ENCODE measurements around the gene MRPL2.
A peak's percentile ranks its signal among the peaks of the same experiment; 100 is the strongest.

MRPL2 gene

GRCh38 chr6:43077981-43078511, 18.8 kb upstream of the MRPL2 start (continued):
- TF ChIP-seq ZNF623 (tag by site-specific recombination; IDR thresholded peaks at IDR 0.05) (no peak), ZNF513 (tag by site-specific recombination; IDR thresholded peaks at IDR 0.05) (no peak), ZNF341 (tag by site-specific recombination; IDR thresholded peaks at IDR 0.05; ENCODE audit: low read depth) (no peak), HOXA7 (CRISPR knock-in tag; IDR thresholded peaks at IDR 0.05; ENCODE audit: borderline replicate concordance) (no peak), ZNF239 (tag by site-specific recombination; IDR thresholded peaks at IDR 0.05) (no peak), ZNF335 (tag by site-specific recombination; conservative IDR thresholded peaks at IDR 0.05) (peak; percentile 87), ZNF184 (tag by site-specific recombination; IDR thresholded peaks at IDR 0.05) (no peak), ZBTB1 (tag by site-specific recombination; IDR thresholded peaks at IDR 0.05) (no peak)

DNA sequence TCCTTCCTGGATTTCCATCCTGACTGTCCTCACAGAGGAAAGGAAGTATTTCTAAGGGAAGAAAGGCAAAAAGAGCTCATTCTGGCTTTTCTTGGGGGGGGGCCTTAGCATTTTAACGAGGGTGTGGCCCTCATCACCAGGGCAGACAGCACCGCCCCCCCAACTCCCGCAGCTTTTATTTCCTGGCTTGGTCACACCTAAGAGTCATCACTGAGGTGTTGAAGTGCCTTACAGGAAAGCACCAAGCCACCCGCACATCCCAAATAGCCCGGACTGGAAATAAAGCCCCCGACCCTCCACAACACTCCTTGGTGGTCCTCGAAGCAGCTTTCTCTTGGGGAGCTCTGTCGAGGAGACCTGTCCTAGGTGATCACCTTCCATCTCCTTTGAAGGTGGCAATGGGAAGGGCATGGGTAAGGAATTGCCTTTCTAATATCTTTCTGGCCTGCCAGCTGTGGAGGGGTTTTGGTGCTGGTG, 18.1 kb upstream of the MRPL2 start:
- Histone ChIP-seq H3K36me3 (ENCODE audit: control insufficient read depth in 2 of 2, insufficient read depth in 1 of 2, low read length in 2 of 2) (peaks cover 0 to 20% of the 10 kb centered on the region in 2 experiments; a peak in 2 of 3 replicates), H3K27ac (ENCODE audit: extremely low read depth, low read depth, low read length) (no peak overlapping the region; the same call in 1 of the 2 replicates), H3K4me1 (ENCODE audit: control insufficient read depth, insufficient read depth, low read length) (peaks cover 14% of the 10 kb centered on the region), H3K9me3 (ENCODE audit: control insufficient read depth, insufficient read depth, low read depth, low read length) (no peaks in the 10 kb centered on the region), H3K4me3 (ENCODE audit: low read depth, low read length) (peak overlapping the region; percentile 88)
- no peak for TF ChIP-seq ZNF621 (tag by site-specific recombination; IDR thresholded peaks at IDR 0.05)
- no peak for TF ChIP-seq HOXA7 (CRISPR knock-in tag; IDR thresholded peaks at IDR 0.05; ENCODE audit: borderline replicate concordance)
- peak; percentile 52; the same call in 1 of the 2 replicates for TF ChIP-seq KLF9 (tag by site-specific recombination; IDR thresholded peaks at IDR 0.05; ENCODE audit: low read depth)
- no peak for TF ChIP-seq ZNF302 (tag by site-specific recombination; IDR thresholded peaks at IDR 0.05; ENCODE audit: low read depth)
- 0 out of 2 replicates have a peak, but pooled peaks have one; percentile 2 for TF ChIP-seq EGR2 (tag by site-specific recombination; IDR thresholded peaks at IDR 0.05; ENCODE audit: low read depth)
- TF ChIP-seq KLF1 (tag by site-specific recombination; IDR thresholded peaks at IDR 0.05) = peak; percentile 70
- TF ChIP-seq ZNF335 (tag by site-specific recombination; conservative IDR thresholded peaks at IDR 0.05) = peak; percentile 47; the same call in 1 of the 2 replicates
- TF ChIP-seq, protein P1, sequence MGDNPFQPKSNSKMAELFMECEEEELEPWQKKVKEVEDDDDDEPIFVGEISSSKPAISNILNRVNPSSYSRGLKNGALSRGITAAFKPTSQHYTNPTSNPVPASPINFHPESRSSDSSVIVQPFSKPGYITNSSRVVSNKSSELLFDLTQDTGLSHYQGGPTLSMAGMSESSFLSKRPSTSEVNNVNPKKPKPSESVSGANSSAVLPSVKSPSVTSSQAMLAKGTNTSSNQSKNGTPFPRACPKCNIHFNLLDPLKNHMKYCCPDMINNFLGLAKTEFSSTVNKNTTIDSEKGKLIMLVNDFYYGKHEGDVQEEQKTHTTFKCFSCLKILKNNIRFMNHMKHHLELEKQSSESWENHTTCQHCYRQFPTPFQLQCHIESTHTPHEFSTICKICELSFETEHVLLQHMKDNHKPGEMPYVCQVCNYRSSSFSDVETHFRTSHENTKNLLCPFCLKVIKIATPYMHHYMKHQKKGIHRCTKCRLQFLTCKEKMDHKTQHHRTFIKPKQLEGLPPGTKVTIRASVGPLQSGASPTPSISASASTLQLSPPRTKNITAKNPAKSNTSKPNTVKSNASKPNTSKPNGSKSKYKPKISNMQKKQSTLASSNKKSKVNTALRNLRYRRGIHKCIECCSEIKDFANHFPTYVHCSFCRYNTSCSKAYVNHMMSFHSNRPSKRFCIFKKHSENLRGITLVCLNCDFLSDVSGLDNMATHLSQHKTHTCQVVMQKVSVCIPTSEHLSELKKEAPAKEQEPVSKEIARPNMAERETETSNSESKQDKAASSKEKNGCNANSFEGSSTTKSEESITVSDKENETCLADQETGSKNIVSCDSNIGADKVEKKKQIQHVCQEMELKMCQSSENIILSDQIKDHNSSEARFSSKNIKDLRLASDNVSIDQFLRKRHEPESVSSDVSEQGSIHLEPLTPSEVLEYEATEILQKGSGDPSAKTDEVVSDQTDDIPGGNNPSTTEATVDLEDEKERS (tag by site-specific recombination; IDR thresholded peaks at IDR 0.05) = no peak
- 0 out of 2 replicates have a peak, but pooled peaks have one; percentile 8 for TF ChIP-seq KLF17 (tag by site-specific recombination; IDR thresholded peaks at IDR 0.05)
- TF ChIP-seq ZNF571 (tag by site-specific recombination; IDR thresholded peaks at IDR 0.05) = no peak
- TF ChIP-seq, protein P2, sequence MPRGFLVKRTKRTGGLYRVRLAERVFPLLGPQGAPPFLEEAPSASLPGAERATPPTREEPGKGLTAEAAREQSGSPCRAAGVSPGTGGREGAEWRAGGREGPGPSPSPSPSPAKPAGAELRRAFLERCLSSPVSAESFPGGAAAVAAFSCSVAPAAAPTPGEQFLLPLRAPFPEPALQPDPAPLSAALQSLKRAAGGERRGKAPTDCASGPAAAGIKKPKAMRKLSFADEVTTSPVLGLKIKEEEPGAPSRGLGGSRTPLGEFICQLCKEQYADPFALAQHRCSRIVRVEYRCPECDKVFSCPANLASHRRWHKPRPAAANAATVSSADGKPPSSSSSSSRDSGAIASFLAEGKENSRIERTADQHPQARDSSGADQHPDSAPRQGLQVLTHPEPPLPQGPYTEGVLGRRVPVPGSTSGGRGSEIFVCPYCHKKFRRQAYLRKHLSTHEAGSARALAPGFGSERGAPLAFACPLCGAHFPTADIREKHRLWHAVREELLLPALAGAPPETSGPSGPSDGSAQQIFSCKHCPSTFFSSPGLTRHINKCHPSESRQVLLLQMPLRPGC (tag by site-specific recombination; IDR thresholded peaks at IDR 0.05) = no peak
- TF ChIP-seq, protein P3, sequence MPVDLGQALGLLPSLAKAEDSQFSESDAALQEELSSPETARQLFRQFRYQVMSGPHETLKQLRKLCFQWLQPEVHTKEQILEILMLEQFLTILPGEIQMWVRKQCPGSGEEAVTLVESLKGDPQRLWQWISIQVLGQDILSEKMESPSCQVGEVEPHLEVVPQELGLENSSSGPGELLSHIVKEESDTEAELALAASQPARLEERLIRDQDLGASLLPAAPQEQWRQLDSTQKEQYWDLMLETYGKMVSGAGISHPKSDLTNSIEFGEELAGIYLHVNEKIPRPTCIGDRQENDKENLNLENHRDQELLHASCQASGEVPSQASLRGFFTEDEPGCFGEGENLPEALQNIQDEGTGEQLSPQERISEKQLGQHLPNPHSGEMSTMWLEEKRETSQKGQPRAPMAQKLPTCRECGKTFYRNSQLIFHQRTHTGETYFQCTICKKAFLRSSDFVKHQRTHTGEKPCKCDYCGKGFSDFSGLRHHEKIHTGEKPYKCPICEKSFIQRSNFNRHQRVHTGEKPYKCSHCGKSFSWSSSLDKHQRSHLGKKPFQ (tag by site-specific recombination; IDR thresholded peaks at IDR 0.05) = peak; percentile 25; the same call in 1 of the 2 replicates
- TF ChIP-seq ZNF292 (tag by site-specific recombination; IDR thresholded peaks at IDR 0.05; ENCODE audit: borderline replicate concordance, low read depth) = no peak
- POLR2A ChIA-PET = interaction anchor here (0.6 to 2.6 kb wide), 16 partner anchors 9 to 198 kb away, joined by 3 to 31 read pairs (median 6); partner anchors contain the start of genes CNPY3, CUL7, KLC4 and KLHDC3
- CTCF ChIA-PET = interaction anchor here (0.6 to 7.6 kb wide), 10 partner anchors 17 to 125 kb away, joined by 3 to 83 read pairs (median 3); partner anchors contain the start of genes KLC4 and MRPL2

Data from HEK293 (cell line).